SK-N-SH (cell line): ENCODE measurements around the gene LNP1. TPM values are rescaled to one million over a fixed set of nuclear protein-coding genes. Genes with fewer than 3 reads are reported as not detected.

ENCODE experiments used
- CTCF ChIA-PET: fragments of 300-600, 350-600 bp; formaldehyde crosslinking; extraction: SDS; loops from one replicate; lab custom pipeline; 2021; lab: Yijun Ruan, JAX
- POLR2A ChIA-PET: fragments of 350-600 bp; sonication (Branson Sonifier 250); formaldehyde crosslinking; extraction: SDS; loops from one replicate; lab custom pipeline; 2020; ENCODE audit warnings: antibody characterized with exemption, inconsistent platforms; lab: Yijun Ruan, JAX
- DNase-seq: peaks from one replicate; pipeline ENCODE4 v3.0.0; 2012
- H2AFZ ChIP-seq: fragments of 200-600 bp; sonication (generic); 2 replicates; pipeline ENCODE4 v1.8.1; 2016; ENCODE audit warnings: antibody characterized with exemption, mild to moderate bottlenecking, low read depth
- H3F3A ChIP-seq: fragments of 200-600 bp; sonication (generic); replicated peaks from 2 replicates; pipeline ENCODE3; 2016; ENCODE audit warnings: antibody characterized with exemption, mild to moderate bottlenecking; ENCODE audit not compliant: insufficient read depth
- H3K27ac ChIP-seq, 2 experiments: fragments of 200-500 bp in 1 of 2; fragments of 200-600 bp in 1 of 2; sonication (Bioruptor generic) in 1 of 2; sonication (generic), shearing (Covaris generic) in 1 of 2; 2 replicates each; pipeline versions ENCODE4 v1.5.1 to v1.6.1; 2014 to 2016; ENCODE audit warnings: low read depth in 2 of 2, inconsistent platforms in 1 of 2, low read length in 1 of 2, mild to moderate bottlenecking in 1 of 2, mixed read lengths in 1 of 2
- H3K27me3 ChIP-seq: fragments of 200-600 bp; sonication (generic), shearing (Covaris generic); 2 replicates; pipeline ENCODE4 v1.6.1; 2016; ENCODE audit warnings: mixed run types; ENCODE audit not compliant: insufficient read depth
- H3K36me3 ChIP-seq, 2 experiments: fragments of 200-500 bp in 1 of 2; fragments of 200-600 bp in 1 of 2; sonication (Bioruptor generic) in 1 of 2; sonication (generic) in 1 of 2; replicated peaks in 1 of 2; 2 replicates each; pipeline versions ENCODE3 to v1.5.1; 2014 to 2016; ENCODE audit warnings: low read length in 1 of 2, mild to moderate bottlenecking in 1 of 2; ENCODE audit not compliant: insufficient read depth in 2 of 2, control insufficient read depth in 1 of 2
- H3K4me1 ChIP-seq, 2 experiments: fragments of 200-500 bp in 1 of 2; fragments of 200-600 bp in 1 of 2; sonication (Bioruptor generic) in 1 of 2; sonication (generic), shearing (Covaris generic) in 1 of 2; 2 replicates each; pipeline versions ENCODE4 v1.5.1 to v1.6.1; 2014 to 2016; ENCODE audit warnings: low read depth in 1 of 2, low read length in 1 of 2, mixed run types in 1 of 2; ENCODE audit not compliant: insufficient read depth in 2 of 2, control insufficient read depth in 1 of 2
- H3K4me2 ChIP-seq: fragments of 200-600 bp; sonication (generic), shearing (Covaris generic); 2 replicates; pipeline ENCODE4 v1.6.1; 2017; ENCODE audit warnings: mixed run types
- H3K4me3 ChIP-seq, 2 experiments: fragments of 200-500 bp in 1 of 2; fragments of 200-600 bp in 1 of 2; sonication (Bioruptor generic) in 1 of 2; sonication (generic), shearing (Covaris generic) in 1 of 2; 2 replicates each; pipeline versions ENCODE4 v1.5.1 to v1.8.1; 2014 to 2016; ENCODE audit warnings: low read depth in 2 of 2, inconsistent platforms in 1 of 2, low read length in 1 of 2, mild to moderate bottlenecking in 1 of 2, mixed read lengths in 1 of 2, moderate library complexity in 1 of 2
- H3K79me2 ChIP-seq: fragments of 200-600 bp; sonication (generic); 2 replicates; pipeline ENCODE4 v1.8.1; 2017; ENCODE audit warnings: mild to moderate bottlenecking; ENCODE audit not compliant: insufficient read depth
- H3K9ac ChIP-seq: fragments of 200-600 bp; sonication (generic); 2 replicates; pipeline ENCODE4 v1.6.1; 2017; ENCODE audit warnings: mixed run types
- H3K9me2 ChIP-seq: fragments of 200-600 bp; sonication (generic); 2 replicates; pipeline ENCODE4 v1.6.1; 2017; ENCODE audit warnings: mixed run types
- H3K9me3 ChIP-seq: fragments of 200-600 bp; sonication (generic); 2 replicates; pipeline ENCODE4 v1.6.1; 2017; ENCODE audit warnings: mixed run types, mild to moderate bottlenecking, moderate library complexity
- H4K20me1 ChIP-seq: fragments of 200-600 bp; sonication (generic); 2 replicates; pipeline ENCODE4 v1.6.1; 2017; ENCODE audit warnings: mild to moderate bottlenecking, mixed run types; ENCODE audit not compliant: insufficient read depth
- CHD2 ChIP-seq: fragments of 150-350 bp; IDR thresholded peaks from 2 replicates; pipeline ENCODE4 v1.6.1; 2018; ENCODE audit warnings: low read length; ENCODE audit not compliant: partially characterized antibody
- EP300 ChIP-seq, 2 experiments: IDR thresholded peaks; 2 replicates each; pipeline versions ENCODE4 v1.4.0 to v1.6.1; 2012; ENCODE audit warnings: borderline replicate concordance in 1 of 2, low read depth in 1 of 2, low read length in 1 of 2
- FOSL2 ChIP-seq: IDR thresholded peaks from 2 replicates; pipeline ENCODE4 v1.4.0; 2012; ENCODE audit warnings: low read depth, mild to moderate bottlenecking, moderate library complexity, borderline replicate concordance
- FOXJ3 ChIP-seq: sonication (generic); formaldehyde crosslinking; IDR thresholded peaks from 2 replicates; pipeline ENCODE4 v1.5.1; 2020; ENCODE audit warnings: mild to moderate bottlenecking, missing genetic modification reagents
- FOXM1 ChIP-seq: IDR thresholded peaks from 2 replicates; pipeline ENCODE4 v1.4.0; 2012; ENCODE audit warnings: low read depth, mild to moderate bottlenecking
- GATA2 ChIP-seq: sonication (generic); formaldehyde crosslinking; IDR thresholded peaks from 2 replicates; pipeline ENCODE4 v1.5.0; 2020; ENCODE audit warnings: mild to moderate bottlenecking, missing genetic modification reagents
- JUND ChIP-seq: IDR thresholded peaks from 2 replicates; pipeline ENCODE4 v1.4.0; 2012
- MAX ChIP-seq: IDR thresholded peaks from 2 replicates; pipeline ENCODE4 v1.4.0; 2012; ENCODE audit warnings: low read depth
- MEF2A ChIP-seq: IDR thresholded peaks from 2 replicates; pipeline ENCODE4 v1.4.0; 2012; ENCODE audit warnings: low read depth, borderline replicate concordance
- NFIC ChIP-seq: IDR thresholded peaks from 2 replicates; pipeline ENCODE4 v1.4.0; 2012; ENCODE audit warnings: borderline replicate concordance
- NRF1 ChIP-seq: IDR thresholded peaks from 2 replicates; pipeline ENCODE4 v1.6.1; 2012; ENCODE audit warnings: low read depth, mild to moderate bottlenecking, low read length
- RAD21 ChIP-seq: IDR thresholded peaks from 2 replicates; pipeline ENCODE4 v1.6.1; 2012; ENCODE audit warnings: mild to moderate bottlenecking, low read length
- RCOR1 ChIP-seq: fragments of 150-350 bp; IDR thresholded peaks from 2 replicates; pipeline ENCODE4 v1.6.1; 2017; ENCODE audit warnings: antibody characterized with exemption, low read length
- RFX5 ChIP-seq: IDR thresholded peaks from 2 replicates; pipeline ENCODE4 v1.6.1; 2012; ENCODE audit warnings: mild to moderate bottlenecking, improper control_type of control experiment, low read length
- SMC3 ChIP-seq: IDR thresholded peaks from 2 replicates; pipeline ENCODE4 v1.6.1; 2012; ENCODE audit warnings: low read depth, low read length, improper control_type of control experiment
- TAF1 ChIP-seq: IDR thresholded peaks from 2 replicates; pipeline ENCODE4 v1.6.1; 2012; ENCODE audit warnings: low read depth, mild to moderate bottlenecking, low read length, moderate library complexity, borderline replicate concordance
- TCF12 ChIP-seq: IDR thresholded peaks from 2 replicates; pipeline ENCODE4 v1.4.0; 2012
- TEAD4 ChIP-seq: IDR thresholded peaks from 2 replicates; pipeline ENCODE4 v1.4.0; 2012; ENCODE audit warnings: mild to moderate bottlenecking, borderline replicate concordance; ENCODE audit not compliant: insufficient read depth
- WGBS: methylation state at CpG from one replicate; pipeline ENCODE4 v1.1.6; 2017; ENCODE audit warnings: low lambda C conversion rate; 5-methylcytosine and 5-hydroxymethylcytosine counted together
- polyA plus RNA-seq, 3 experiments: library from polyadenylated mRNA; depleted of rRNA; stranded (reverse); fragments of >200 nt; gene quantifications; 2 replicates each; pipeline ENCODE4 v1.2.3, GENCODE V29; 2012
- TF ChIP-seq, protein P1 (sequence below): IDR thresholded peaks from 2 replicates; pipeline ENCODE4 v1.4.0; 2012; ENCODE audit warnings: low read depth, borderline replicate concordance
- TF ChIP-seq, protein P2 (sequence below): fragments of 200-600 bp; sonication (generic); IDR thresholded peaks from 2 replicates; pipeline ENCODE4 v1.6.1; 2017; ENCODE audit warnings: antibody characterized with exemption, mild to moderate bottlenecking, moderate library complexity
- TF ChIP-seq, protein P3 (sequence below): IDR thresholded peaks from 2 replicates; pipeline ENCODE4; 2012

The LNP1 gene
- polyA plus RNA-seq, 1 of the 3 experiments (the other 2 are of a cell fraction), result 2.3 TPM

DNA sequence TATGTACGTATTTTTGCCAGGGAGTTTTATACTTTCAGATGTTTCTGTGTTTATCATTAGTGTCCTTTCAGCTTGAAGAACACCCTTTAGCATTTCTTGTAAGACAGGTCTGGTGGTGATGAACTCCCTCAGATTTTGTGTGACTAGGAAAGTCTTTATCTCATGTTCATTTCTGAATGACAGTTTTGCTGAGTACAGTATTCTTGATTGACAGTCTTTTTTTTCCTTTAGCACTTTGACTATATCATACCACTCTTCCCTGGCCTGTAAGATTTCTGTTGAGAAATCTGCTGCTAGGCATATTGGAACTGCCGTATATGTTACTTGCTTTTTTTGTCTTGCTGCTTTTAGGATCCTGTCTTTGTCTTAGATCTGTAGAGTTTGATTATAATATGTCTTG, 5.8 kb downstream of the LNP1 start:
- WGBS, result 98% methylated on average over 2 of the region's 2 CpGs
- Histone ChIP-seq H3K27me3 (no peaks in the 10 kb centered on the region), H3K4me1 (peaks cover 0 to 4% of the 10 kb centered on the region in 2 experiments; a peak in 2 of 4 replicates), H4K20me1 (no peaks in the 10 kb centered on the region), H3K79me2 (peaks cover 57% of the 10 kb centered on the region), H3K36me3 (peaks cover 0 to 24% of the 10 kb centered on the region in 2 experiments), H3K4me2 (no peak overlapping the region), H3K9me3 (peaks cover 6% of the 10 kb centered on the region), H3K4me3 (no peak overlapping the region), H2AFZ (no peak overlapping the region), H3K9ac (no peak overlapping the region), H3F3A (no peaks in the 10 kb centered on the region), H3K27ac (no peak overlapping the region), H3K9me2 (no peaks in the 10 kb centered on the region)
- TF ChIP-seq FOXJ3 (CRISPR knock-in tag), result no peak
- TF ChIP-seq TCF12, result no peak
- no peak for TF ChIP-seq FOXM1
- TF ChIP-seq EP300 (IDR thresholded peaks at IDR 0.05; ENCODE audit: borderline replicate concordance in 1 of 2, low read depth in 1 of 2, low read length in 1 of 2), result no peak
- no peak for TF ChIP-seq RFX5
- TF ChIP-seq NRF1, result no peak
- no peak for TF ChIP-seq JUND
- no peak for TF ChIP-seq MAX
- TF ChIP-seq TAF1, result no peak
- TF ChIP-seq, protein P1, sequence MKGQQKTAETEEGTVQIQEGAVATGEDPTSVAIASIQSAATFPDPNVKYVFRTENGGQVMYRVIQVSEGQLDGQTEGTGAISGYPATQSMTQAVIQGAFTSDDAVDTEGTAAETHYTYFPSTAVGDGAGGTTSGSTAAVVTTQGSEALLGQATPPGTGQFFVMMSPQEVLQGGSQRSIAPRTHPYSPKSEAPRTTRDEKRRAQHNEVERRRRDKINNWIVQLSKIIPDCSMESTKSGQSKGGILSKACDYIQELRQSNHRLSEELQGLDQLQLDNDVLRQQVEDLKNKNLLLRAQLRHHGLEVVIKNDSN, result no peak
- no peak for TF ChIP-seq RAD21
- TF ChIP-seq NFIC, result no peak
- TF ChIP-seq, protein P2, sequence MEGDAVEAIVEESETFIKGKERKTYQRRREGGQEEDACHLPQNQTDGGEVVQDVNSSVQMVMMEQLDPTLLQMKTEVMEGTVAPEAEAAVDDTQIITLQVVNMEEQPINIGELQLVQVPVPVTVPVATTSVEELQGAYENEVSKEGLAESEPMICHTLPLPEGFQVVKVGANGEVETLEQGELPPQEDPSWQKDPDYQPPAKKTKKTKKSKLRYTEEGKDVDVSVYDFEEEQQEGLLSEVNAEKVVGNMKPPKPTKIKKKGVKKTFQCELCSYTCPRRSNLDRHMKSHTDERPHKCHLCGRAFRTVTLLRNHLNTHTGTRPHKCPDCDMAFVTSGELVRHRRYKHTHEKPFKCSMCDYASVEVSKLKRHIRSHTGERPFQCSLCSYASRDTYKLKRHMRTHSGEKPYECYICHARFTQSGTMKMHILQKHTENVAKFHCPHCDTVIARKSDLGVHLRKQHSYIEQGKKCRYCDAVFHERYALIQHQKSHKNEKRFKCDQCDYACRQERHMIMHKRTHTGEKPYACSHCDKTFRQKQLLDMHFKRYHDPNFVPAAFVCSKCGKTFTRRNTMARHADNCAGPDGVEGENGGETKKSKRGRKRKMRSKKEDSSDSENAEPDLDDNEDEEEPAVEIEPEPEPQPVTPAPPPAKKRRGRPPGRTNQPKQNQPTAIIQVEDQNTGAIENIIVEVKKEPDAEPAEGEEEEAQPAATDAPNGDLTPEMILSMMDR, result no peak
- ChIA-PET CTCF (no interaction called here), POLR2A (no interaction called here)
- no peak for DNase-seq

GRCh38 chr3:100407977-100408532, 6.7 kb downstream of the LNP1 start:
- Histone ChIP-seq H3K4me3 (no peak overlapping the region), H3K9me3 (peaks cover 6% of the 10 kb centered on the region), H3K9ac (no peak overlapping the region), H2AFZ (no peak overlapping the region), H3K36me3 (peaks cover 2 to 24% of the 10 kb centered on the region in 2 experiments), H4K20me1 (no peaks in the 10 kb centered on the region), H3K9me2 (no peaks in the 10 kb centered on the region), H3K27ac (no peak overlapping the region), H3K79me2 (peaks cover 48% of the 10 kb centered on the region), H3F3A (no peaks in the 10 kb centered on the region), H3K4me2 (no peak overlapping the region), H3K27me3 (no peaks in the 10 kb centered on the region), H3K4me1 (no peaks in the 10 kb centered on the region; a peak in 2 of 4 replicates)
- ChIA-PET POLR2A (no interaction called here), CTCF (interaction anchor here (1.1 kb wide), 1 partner anchor 19 kb away, joined by 3 read pairs; no protein-coding TSS in a partner anchor)
- 90% methylated on average over 4 of the region's 4 CpGs for WGBS
- no peak for DNase-seq
- TF ChIP-seq, protein P3, sequence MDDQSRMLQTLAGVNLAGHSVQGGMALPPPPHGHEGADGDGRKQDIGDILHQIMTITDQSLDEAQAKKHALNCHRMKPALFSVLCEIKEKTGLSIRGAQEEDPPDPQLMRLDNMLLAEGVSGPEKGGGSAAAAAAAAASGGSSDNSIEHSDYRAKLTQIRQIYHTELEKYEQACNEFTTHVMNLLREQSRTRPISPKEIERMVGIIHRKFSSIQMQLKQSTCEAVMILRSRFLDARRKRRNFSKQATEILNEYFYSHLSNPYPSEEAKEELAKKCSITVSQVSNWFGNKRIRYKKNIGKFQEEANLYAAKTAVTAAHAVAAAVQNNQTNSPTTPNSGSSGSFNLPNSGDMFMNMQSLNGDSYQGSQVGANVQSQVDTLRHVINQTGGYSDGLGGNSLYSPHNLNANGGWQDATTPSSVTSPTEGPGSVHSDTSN, result no peak
- TF ChIP-seq, protein P2, result no peak
- TF ChIP-seq CHD2 (no peak), SMC3 (no peak), FOSL2 (no peak), JUND (no peak), MAX (no peak), TEAD4 (no peak), RAD21 (no peak), TCF12 (no peak), RFX5 (no peak), RCOR1 (no peak), MEF2A (no peak), GATA2 (no peak)
- TF ChIP-seq, protein P1, result no peak
